GM18858 (cell line): ENCODE measurements around the gene INAFM2.

Experiments used
- ATAC-seq: cut with Tn5 transposase; IDR thresholded peaks from one replicate; pipeline ENCODE4 v1.9.1; 2021; ENCODE audit not compliant: unreplicated experiment

Gene INAFM2

DNA sequence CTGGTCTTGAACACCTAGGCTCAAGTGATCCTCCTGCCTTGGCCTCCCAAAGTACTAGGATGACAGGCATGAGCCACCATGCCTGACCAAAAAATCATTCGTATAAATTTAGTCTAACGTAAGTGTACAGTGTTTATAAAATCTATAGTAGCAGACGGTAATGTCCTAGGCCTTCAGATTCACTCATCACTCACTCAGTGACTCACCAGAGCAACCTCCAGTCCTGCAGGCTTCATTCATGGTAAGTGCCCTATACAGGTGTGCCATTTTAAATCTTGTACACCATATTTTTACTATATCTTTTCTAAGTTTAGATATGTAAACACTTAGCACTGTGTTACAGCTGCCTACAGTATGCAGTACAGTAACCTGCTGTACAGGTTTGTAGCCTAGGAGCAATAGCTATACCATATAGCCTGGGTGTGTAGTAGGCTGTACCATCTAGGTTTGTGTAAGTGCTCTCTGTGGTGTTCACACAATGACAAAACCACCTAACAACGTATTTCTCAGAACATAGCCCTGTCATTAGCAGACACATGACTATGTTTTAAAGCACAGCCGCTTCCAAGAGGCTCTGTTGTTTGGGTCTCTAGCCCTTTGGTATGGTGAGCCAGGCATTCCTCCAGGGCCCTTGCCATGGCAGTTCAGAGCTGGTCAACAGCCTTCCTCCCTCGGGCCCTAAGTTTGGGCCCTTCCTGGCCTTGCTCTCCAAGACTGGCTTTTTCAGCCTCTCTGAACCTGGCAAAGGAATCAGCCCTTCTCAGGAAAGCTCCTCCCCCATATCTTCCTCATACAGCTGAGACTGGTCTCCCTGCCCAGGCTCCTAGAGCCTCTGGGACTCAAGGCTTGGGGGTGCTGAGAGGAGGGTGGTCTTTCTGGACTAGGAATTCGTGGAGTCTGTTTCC, 19.2 kb downstream of the INAFM2 start:
- ATAC-seq, result no peak

DNA sequence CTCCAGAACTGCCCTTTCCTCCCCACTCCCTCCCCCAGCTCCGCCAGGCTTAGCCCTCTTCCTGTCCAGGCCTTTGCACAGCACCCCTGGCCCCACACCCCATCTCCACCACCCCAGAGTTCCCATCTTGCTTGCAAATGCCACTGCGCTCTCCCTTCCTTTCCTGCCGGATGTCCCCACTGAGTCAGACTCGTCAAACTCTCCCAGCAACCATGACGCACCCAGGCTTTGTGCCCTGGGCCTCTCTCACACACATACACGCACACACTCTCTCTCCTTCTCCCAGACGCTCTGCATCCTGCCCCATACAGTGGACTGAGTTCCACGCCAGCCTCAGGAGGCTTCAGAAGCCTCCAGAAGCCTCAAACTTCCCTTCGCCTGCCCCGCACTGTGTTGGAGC, 20.0 kb downstream of the INAFM2 start:
- ATAC-seq, result no peak

DNA sequence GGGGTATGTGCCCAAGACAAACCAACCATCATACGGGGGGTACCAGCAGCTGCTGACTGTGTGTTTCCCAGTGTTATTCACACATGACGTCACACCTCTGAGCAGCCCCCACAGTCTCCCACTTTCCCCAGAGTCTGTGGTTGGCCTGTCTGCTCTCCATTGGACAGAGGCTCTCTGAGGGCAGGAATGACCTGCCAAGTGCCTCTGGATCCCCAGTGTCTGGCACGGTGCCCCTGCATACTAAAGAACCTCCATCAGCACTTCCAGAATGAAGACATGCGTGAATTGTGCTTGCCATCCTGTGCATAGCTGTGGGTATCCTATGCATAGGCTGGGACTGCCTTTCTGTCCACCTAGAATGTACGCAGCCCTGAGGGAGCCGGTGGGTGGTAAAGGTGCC, 20.7 kb downstream of the INAFM2 start:
- no peak for ATAC-seq

DNA sequence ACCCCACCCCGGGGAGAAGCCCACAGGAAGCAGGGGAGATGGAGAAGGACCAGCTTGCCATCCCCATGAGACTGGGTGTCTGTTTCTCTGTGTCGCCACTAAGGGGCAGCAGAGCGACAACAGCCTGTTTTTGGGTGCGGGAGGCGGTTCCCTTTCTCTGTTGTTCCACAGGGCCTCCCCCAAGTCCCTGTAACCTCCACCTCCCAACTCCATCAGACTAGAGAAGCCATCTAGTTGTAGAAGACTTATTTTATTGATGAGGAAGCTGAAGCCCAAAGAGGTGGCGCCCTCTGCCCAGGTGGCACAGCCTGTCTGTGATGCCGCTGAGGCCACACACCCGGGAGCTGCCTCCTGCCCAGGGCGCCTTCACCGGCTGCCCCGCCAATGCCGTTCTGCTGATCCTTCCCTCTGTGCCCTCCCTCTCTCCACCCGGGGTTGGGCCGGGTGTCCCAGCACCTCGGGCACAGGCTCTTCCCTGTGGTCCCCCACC, 21.2 kb downstream of the INAFM2 start:
- no peak for ATAC-seq

DNA sequence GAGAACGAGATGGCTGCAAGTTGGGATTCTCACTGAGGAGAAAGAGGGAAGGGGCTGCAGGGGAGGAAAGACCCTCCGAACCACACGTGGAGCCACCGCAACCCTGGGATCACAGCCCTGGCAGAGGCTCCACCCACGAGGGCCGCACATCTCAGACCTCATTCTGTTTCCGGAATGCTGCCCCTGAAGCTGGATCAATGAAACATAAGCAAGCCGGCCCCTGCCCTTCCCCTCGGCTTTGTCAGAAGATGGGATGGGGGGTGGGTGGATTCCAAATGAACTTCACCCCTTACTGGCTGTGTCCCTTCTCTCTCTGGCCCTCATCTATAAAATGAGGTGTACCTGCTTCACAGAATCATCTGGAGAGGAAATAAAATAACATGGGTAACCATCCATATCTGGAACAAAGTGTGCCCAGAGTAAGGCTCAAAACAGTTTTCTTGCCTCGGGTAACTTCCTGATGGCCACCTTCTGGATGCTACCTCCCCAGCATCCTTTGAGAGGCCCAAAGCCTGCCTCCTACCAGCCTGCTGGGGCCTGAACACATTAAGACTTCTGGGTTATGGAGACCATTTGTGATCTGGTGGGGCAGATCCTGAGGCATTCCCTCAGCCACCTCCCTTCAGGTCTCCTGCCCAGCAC, 21.9 kb downstream of the INAFM2 start:
- no peak for ATAC-seq

DNA sequence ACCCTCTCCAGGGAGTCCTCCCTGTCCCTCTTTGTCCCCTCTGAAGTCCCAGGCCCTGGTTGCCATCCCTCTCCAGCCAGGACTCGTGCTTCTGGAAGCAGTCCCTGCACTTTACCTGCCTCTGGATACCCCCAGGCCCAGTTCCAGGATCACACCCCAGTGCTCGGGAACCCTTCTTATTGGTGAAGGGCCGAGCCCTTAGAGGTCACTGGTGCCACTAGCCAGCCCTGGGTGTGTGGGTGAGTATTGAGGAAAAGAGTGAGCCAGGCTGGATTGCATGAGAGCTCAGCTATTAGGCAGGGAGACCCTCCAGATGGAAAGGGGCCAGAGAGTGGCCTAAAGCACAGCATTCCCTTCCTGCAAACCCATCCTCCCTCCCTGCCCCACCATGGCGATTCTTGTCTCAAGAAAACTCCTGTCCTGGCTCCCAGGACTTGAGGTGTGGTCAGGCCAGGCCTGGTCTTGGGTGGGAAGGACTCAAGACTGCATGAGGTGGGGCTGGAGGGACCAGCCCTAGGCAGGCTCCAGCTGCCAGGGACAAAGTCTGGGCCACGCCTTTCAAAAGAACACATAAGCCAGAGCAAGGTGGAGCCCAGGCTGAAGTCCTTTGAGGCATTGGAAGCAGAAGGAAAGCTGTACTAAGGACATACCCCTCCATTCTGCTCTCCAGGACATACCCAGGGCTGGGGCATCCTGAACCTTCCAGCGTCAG, 22.5 kb downstream of the INAFM2 start:
- ATAC-seq, result no peak

DNA sequence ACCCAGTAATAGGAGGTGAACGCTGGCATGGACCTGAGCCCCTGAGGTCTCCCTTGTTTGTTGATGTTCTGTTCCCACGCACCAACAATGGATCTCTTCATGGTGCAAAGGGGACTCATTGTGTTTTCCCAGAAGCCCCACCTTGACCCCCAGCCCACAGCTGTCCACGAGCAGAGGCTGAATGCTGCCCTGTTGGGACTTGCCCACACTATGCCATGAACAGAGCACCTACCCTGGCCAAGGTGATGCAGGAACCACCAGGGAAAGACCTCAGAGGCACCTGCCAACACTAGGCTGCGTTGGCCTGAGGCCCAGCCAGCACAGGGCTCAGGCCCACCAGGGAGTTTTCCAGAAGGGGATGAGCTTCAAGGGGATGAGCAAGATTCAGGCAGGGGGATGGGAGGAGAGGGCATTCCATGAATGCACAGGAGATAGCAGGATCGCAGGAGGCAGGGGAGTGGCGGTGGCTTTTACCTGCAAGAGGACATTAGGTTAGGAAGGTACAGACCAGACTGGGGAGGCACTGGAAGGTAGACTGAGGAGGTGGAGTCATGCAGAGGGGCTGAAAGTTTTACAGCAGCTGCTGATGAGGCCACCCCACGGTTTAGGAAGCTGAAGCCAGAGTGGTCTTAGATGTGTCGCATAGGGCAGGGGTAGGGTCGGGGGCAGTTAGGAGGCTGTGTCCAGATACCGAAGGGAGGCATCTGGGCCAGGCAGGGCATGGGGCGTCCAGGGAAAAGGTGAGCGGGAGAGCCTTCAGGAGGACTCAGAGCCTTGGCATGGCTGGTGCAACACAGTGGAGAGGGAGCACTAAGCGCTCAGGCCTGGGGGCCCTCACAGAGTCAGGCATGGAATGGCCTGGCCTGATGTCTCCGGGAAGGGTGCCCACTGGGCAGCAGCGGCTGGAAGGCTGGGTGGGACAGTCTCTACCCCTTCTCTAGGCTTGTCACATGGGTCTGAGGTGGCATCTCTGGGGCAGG, 23.4 kb downstream of the INAFM2 start:
- no peak for ATAC-seq

DNA sequence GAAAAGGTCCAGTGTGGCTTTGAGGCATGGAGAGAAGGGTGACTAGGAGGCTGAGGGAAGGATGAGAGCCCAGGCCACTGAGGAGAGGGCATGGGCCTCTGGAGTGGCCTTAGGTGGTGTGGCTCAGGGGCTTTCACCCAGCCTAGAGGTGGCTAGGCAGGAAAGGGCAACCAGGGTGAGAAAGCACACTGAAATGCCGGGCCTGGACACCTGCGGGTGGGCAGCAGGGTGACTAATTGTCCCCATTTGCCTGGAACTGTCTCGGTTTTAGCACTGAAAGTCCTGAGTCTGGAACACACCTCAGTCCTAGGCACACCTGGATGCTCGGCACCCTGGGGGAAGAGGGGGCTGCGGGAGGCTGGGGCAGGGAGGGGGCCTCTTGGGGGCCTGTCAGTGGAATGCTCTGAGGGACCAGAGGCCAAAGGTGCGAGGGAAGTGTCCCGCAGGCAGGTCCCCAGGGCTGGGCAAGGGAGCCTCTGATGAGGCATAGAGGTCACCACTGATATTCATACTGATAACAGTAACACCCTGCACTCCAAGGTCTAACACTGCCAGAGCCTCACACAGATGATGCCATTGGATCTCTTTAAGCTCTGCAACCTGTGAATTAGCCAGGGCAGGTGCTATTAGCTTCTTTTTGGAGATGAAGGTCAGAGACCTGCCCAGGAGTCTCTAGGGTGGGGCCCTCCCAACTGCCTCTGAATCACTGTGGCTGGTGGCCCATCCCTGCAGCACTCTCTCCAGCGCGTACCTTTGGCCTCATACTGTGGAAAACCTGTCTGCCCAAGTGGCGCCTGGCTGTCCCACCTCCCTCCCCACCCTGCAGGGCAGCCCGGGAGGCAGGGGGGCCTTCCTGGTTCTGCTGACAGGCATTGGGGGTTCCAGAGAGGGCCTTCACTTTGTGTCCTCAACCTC, 24.3 kb downstream of the INAFM2 start:
- no peak for ATAC-seq

DNA sequence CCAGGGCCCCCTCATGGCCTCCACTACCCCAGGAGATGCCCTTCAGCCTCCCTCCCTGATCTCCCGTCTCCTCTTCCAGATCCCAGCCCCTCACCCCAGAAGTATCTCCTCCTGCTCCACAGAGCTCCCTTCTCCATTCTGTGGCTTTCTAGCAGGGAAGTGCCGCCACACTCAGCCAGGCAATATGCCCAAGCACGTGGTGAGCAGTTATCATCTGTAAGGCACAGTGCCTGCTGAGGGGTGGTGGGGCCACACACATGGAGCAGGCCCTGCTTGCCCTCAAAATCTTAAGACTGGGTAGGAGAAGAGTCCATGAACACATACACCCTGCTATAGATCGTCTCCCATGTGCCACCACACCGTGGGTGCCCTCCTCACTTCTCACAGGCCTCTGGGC, 25.0 kb downstream of the INAFM2 start:
- no peak for ATAC-seq

DNA sequence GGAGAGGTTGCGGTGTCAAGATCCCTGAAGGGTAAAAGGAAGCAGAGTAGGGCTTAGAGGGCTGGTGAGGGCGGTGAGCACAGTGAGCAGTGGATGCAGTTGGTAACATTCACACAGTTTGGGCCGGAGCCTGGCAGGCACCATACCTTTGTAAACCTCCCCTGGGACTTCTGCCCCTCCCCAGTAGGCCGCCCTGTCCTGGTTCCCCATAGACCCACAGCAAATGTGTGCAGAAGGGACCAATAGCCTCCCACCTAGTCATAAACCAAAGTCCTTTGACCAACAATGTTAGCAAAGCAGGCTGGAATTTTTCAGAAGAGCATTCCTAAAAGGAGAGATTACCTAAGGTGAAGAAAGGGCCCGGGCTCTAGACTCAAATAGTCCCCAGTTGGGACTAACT, 25.7 kb downstream of the INAFM2 start:
- no peak for ATAC-seq

DNA sequence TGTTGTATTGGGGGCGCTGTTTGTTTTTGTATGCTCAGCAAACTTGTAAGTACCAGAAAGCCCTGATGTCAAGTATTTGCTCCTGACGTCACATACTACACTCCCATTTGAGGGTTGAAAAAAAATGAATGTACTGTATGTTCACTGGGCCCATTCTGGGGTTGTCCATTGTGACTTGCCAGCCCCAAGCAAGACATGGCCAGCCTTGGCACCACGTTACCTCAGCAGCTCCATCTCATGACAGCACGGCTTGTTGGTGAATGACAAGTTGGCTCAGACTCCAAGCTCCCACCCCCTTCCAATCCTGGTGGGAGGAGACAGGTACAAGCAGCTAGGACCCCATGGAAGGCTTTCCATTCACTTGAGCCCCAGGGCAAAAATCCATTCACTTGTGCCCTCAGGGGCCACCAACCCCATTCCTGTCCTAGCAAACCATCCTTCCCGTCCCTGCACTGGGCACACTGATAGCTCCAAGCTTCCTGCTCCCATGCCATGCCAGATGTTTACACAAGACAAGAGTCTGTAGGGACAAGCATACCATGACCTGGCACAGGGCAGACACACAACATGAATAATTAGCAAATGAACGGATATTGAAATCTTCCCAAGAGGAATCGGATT, 28.9 kb downstream of the INAFM2 start:
- ATAC-seq, result no peak

DNA sequence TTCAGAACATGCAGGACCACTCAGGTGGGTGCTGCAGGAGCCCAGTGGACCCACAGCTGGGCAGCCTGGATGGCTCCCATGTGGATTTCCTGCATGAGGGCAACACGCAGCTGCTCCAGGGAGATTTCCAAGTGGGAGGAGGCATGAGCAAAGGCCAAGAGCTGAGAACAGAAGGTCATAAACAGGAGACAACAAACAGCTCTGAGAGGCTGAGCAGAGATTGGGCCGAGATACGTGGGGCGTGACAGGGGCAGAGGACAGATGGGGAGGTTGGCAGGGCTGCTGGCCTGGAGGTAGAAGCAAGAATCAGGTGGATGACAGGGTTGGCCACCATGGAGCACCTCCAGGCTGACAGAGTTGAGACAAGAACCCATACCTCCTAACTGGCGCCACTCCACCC, 30.2 kb downstream of the INAFM2 start:
- ATAC-seq, result no peak

DNA sequence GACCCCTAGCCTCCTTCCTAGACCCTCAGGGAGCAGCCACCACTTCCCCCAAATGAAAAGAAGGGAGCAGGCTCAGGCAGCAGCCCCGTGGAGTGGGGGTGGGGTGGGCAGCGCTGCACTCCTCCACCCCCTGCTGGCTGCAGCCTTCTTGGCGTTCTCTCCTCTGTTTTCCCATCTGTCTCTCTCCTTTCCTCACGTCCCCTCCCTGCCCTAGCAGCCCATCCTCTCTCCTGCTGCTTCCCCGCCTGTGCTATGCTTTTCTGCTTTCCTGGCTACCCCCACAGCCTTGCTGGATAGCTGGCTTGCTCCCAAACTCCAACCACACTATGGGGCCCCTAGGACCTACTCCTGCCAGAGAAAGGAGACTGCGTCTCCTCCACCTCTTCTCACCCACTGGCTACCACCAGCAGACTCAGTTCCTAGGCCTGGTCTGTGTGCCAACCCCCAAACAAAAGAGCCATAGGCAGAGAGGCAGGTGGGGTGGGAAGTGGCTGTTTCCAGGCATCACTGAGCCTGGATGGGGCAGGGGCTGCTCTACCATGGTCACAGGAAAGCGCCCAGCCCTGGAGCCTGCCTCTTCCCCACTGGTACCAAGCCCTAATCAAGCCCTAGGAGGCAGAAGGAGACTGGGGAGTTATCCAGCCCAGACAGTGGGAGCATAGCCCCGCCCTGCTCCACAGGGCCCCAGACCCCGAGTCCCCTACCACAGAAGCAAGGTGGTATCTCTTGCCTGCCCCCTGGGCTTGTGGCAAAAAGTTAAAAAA, 31.1 kb downstream of the INAFM2 start:
- no peak for ATAC-seq

DNA sequence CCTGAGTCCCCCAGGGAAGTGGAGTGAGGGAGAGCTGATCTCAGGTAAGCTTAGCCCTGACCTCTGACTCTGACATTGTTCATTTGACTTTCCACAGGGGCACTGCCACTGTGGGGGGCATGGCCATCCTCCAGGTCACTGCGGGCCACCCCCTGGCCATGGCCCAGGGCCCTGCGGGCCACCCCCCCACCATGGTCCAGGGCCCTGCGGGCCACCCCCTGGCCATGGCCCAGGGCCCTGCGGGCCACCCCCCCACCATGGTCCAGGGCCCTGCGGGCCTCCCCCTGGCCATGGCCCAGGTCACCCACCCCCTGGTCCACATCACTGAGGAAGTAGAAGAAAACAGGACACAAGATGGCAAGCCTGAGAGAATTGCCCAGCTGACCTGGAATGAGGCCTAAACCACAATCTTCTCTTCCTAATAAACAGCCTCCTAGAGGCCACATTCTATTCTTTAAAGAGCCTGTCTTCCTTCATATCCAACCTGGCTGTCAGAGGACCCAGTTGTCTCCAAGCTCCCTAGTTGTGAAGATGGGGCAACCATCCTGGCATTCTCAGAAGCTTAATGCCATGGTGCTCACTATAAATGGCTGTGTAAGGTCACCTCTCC, 32.6 kb downstream of the INAFM2 start:
- no peak for ATAC-seq

DNA sequence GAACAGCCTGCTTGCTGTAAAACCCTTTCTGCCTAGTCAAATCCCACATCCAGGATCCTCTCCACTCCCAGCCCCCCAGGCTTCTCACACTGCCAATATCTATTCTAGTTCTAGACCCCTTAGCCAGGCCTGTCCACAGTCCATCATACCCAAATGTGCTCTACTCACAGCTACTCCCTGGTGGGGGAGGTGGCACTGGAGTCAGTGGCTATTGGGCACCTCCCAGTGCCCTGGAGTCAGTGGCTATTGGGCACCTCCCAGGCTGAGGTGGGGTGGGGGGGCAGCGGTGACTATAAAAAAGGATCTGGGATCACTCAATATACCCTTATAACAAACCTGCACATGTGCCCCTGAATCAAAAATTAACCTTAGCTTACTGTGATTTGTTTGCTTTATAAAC, 33.8 kb downstream of the INAFM2 start:
- ATAC-seq, result no peak

DNA sequence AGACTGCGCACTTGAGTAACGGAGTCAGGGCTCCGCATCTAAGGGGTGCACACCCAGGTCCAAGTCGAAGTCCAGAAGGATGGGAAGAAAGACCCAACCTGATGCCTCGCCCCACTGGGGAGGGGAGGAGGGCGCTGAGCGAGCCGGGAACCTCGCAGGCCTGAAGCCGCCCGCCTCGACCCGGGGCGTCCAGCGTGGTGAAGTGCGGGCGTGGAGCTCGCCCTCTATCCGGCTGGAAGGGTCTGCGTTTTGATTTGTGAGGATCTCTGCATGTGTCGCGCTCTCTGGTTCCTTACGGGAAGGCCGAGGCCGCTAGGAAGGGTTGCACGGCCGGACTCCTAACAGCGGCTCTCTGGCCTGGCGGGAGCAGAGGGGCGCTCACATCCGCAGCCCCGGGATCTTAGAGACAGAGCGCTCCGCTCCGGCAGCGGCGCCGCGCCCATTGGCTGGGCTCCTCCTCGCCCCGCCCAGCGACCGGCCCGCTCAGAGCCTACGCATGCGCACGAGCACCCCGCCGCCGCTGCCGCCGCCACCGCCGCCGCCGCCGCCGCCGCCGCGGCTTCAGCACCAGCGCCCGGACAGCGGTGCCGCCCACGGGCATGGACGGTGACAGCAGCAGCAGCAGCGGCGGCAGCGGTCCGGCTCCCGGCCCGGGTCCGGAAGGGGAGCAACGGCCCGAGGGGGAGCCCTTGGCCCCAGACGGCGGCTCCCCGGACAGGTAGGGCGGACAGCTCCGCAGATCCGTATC, 34.4 kb downstream of the INAFM2 start, which contains the start of gene DISP2:
Gene DISP2 (plus strand): TSS at position 497 of the 748 bp plus-strand sequence. CDS start 103 bp downstream, at position 600.
- peak; percentile 52 for ATAC-seq
